ENCODE data around the gene CHRNA1.

Gene CHRNA1

GRCh38 chr2:174781996-174782395, 17.7 kb upstream of the CHRNA1 start:
- DNase-seq, result no peak

- DNase-seq, result no peak
Observed at GRCh38 chr2:174781298-174781697, 17.0 kb upstream of the CHRNA1 start.

- DNase-seq, result no peak
Observed at GRCh38 chr2:174780856-174781255, 16.6 kb upstream of the CHRNA1 start.

- no peak for DNase-seq
Observed at GRCh38 chr2:174780191-174780840, 16.0 kb upstream of the CHRNA1 start.

- DNase-seq, result peak in 1 of 2 experiments; percentile 5
Observed at GRCh38 chr2:174779361-174779928, 15.2 kb upstream of the CHRNA1 start.

- no peak for DNase-seq
Observed at GRCh38 chr2:174778085-174778981, 14.1 kb upstream of the CHRNA1 start.

- DNase-seq, result peak in 1 of 2 experiments; percentile 39
Observed at GRCh38 chr2:174777347-174778084, 13.2 kb upstream of the CHRNA1 start.

GRCh38 chr2:174776675-174777074, 12.4 kb upstream of the CHRNA1 start:
- DNase-seq, result no peak

GRCh38 chr2:174776223-174776622, 12.0 kb upstream of the CHRNA1 start:
- DNase-seq, result no peak

- DNase-seq, result no peak
Observed at GRCh38 chr2:174775571-174775980, 11.3 kb upstream of the CHRNA1 start.

- DNase-seq, result no peak
Observed at GRCh38 chr2:174774886-174775285, 10.6 kb upstream of the CHRNA1 start.

GRCh38 chr2:174773215-174773614, 8.9 kb upstream of the CHRNA1 start:
- no peak for DNase-seq

- DNase-seq, result no peak
Observed at GRCh38 chr2:174772472-174772801, 8.2 kb upstream of the CHRNA1 start.

GRCh38 chr2:174771631-174772471, 7.6 kb upstream of the CHRNA1 start:
- DNase-seq, result peak; percentile 26 to 81

GRCh38 chr2:174771136-174771535, 6.9 kb upstream of the CHRNA1 start:
- DNase-seq, result peak in 1 of 2 experiments; percentile 58

- DNase-seq, result peak; percentile 60 to 79
Observed at GRCh38 chr2:174768557-174768956, 4.3 kb upstream of the CHRNA1 start.

- DNase-seq, result no peak
Observed at GRCh38 chr2:174766271-174766670, 2.0 kb upstream of the CHRNA1 start.

GRCh38 chr2:174765576-174765975, 1.3 kb upstream of the CHRNA1 start:
- no peak for DNase-seq

- DNase-seq, result peak in 1 of 2 experiments; percentile 6
Observed at GRCh38 chr2:174763780-174764179, 492 bp downstream of the CHRNA1 start.

GRCh38 chr2:174762464-174762863, 1.8 kb downstream of the CHRNA1 start:
- DNase-seq, result no peak

GRCh38 chr2:174761837-174762236, 2.4 kb downstream of the CHRNA1 start:
- DNase-seq, result peak; percentile 57 to 89

GRCh38 chr2:174760845-174761473, 3.3 kb downstream of the CHRNA1 start:
- peak; percentile 31 to 78 for DNase-seq
